Measurements from ENCODE around the gene LSM12. TPM values are rescaled to one million over a fixed set of nuclear protein-coding genes. Genes with fewer than 3 reads are reported as not detected.
A peak's percentile ranks its signal among the peaks of the same experiment; 100 is the strongest.

Gene LSM12
- polyA plus RNA-seq, 1 of the 3 experiments (the other 2 are of a cell fraction): 26.6 TPM

GRCh38 chr17:44012874-44013273, 53.6 kb downstream of the LSM12 start:
- H3K9ac ChIP-seq: no peak overlapping the region
- POLR2A ChIA-PET: no interaction called here
- peaks cover 8 to 39% of the 10 kb centered on the region in 2 experiments; a peak in 3 of 4 replicates for H3K4me1 ChIP-seq (ENCODE audit: control insufficient read depth in 1 of 2, insufficient read depth in 2 of 2, low read depth in 1 of 2, low read length in 1 of 2)

More at GRCh38 chr17:44012874-44013273, 53.6 kb downstream of the LSM12 start:
- H3K9me3 ChIP-seq: no peaks in the 10 kb centered on the region
- H4K20me1 ChIP-seq (ENCODE audit: insufficient read depth): no peaks in the 10 kb centered on the region
- 100% methylated on average over 14 of the region's 14 CpGs for WGBS (ENCODE audit: low lambda C conversion rate)
- no peaks in the 10 kb centered on the region for H3K27me3 ChIP-seq (ENCODE audit: insufficient read depth)
- H3K4me2 ChIP-seq: no peak overlapping the region
- peak overlapping the region in 1 of 2 experiments; percentile 70; a peak in 2 of 4 replicates for H3K27ac ChIP-seq (ENCODE audit: low read depth in 2 of 2, low read length in 1 of 2)
- H3K79me2 ChIP-seq (ENCODE audit: insufficient read depth): peaks cover 37% of the 10 kb centered on the region; the same call in 1 of the 2 replicates
- H3K9me2 ChIP-seq: no peaks in the 10 kb centered on the region
- H3K4me3 ChIP-seq (ENCODE audit: low read depth in 2 of 2, low read length in 1 of 2): no peak overlapping the region
- no peak overlapping the region for H2AFZ ChIP-seq (ENCODE audit: low read depth)
- H3F3A ChIP-seq (replicated peaks; ENCODE audit: insufficient read depth): peaks cover 4% of the 10 kb centered on the region
- H3K36me3 ChIP-seq (replicated peaks in 1 of 2; ENCODE audit: control insufficient read depth in 1 of 2, insufficient read depth in 2 of 2, low read length in 1 of 2): peaks cover 0 to 14% of the 10 kb centered on the region in 2 experiments
- DNase-seq: no peak
- TF ChIP-seq IRF3 (IDR thresholded peaks at IDR 0.05; ENCODE audit: low read depth, low read length) (no peak), TEAD4 (IDR thresholded peaks at IDR 0.05; ENCODE audit: borderline replicate concordance, insufficient read depth) (no peak), CHD2 (IDR thresholded peaks at IDR 0.05; ENCODE audit: low read length, partially characterized antibody) (no peak), FOXM1 (IDR thresholded peaks at IDR 0.05; ENCODE audit: low read depth) (no peak), REST (IDR thresholded peaks at IDR 0.05; ENCODE audit: low read depth, low read length) (no peak), USF2 (IDR thresholded peaks at IDR 0.05; ENCODE audit: borderline replicate concordance, low read depth, low read length) (no peak), FOSL2 (IDR thresholded peaks at IDR 0.05; ENCODE audit: borderline replicate concordance, low read depth) (no peak), GATA2 (CRISPR knock-in tag; IDR thresholded peaks at IDR 0.05) (no peak), TCF12 (IDR thresholded peaks at IDR 0.05) (no peak), TAF1 (IDR thresholded peaks at IDR 0.05; ENCODE audit: borderline replicate concordance, low read depth, low read length) (no peak), EZH2phosphoT487 (IDR thresholded peaks at IDR 0.05; ENCODE audit: borderline replicate concordance, low read depth) (no peak), MAX (IDR thresholded peaks at IDR 0.05; ENCODE audit: low read depth) (no peak), YY1 (IDR thresholded peaks at IDR 0.05; ENCODE audit: low read depth) (no peak), RXRA (IDR thresholded peaks at IDR 0.05; ENCODE audit: borderline replicate concordance, low read depth) (no peak), USF1 (IDR thresholded peaks at IDR 0.05; ENCODE audit: borderline replicate concordance, low read depth) (no peak), SMC3 (IDR thresholded peaks at IDR 0.05; ENCODE audit: low read depth, low read length) (no peak), RAD21 (IDR thresholded peaks at IDR 0.05; ENCODE audit: low read length) (no peak), MXI1 (IDR thresholded peaks at IDR 0.05; ENCODE audit: low read depth, low read length) (no peak), CTCF (IDR thresholded peaks at IDR 0.05) (no peak)
- CTCF ChIA-PET: interaction anchor here (1.0 to 31.1 kb wide), 4 partner anchors 13 to 69 kb away, joined by 3 to 638 read pairs (median 12); partner anchors contain the start of gene PPY
